NCI-H2196 treated with DMSO at 0.1 percent for 48 hours (cell line): ENCODE data around the gene CLN6.
"Not testable (repeated sequence)": the region's sequence is repeated elsewhere in the genome, so short reads cannot be mapped to it uniquely, and the experiment has no call there.

Experiments
- DNase-seq: peaks from one replicate; lab custom pipeline; 2025; ENCODE audit not compliant: unreplicated experiment; lab: John Stamatoyannopoulos, UW

Gene CLN6

DNA sequence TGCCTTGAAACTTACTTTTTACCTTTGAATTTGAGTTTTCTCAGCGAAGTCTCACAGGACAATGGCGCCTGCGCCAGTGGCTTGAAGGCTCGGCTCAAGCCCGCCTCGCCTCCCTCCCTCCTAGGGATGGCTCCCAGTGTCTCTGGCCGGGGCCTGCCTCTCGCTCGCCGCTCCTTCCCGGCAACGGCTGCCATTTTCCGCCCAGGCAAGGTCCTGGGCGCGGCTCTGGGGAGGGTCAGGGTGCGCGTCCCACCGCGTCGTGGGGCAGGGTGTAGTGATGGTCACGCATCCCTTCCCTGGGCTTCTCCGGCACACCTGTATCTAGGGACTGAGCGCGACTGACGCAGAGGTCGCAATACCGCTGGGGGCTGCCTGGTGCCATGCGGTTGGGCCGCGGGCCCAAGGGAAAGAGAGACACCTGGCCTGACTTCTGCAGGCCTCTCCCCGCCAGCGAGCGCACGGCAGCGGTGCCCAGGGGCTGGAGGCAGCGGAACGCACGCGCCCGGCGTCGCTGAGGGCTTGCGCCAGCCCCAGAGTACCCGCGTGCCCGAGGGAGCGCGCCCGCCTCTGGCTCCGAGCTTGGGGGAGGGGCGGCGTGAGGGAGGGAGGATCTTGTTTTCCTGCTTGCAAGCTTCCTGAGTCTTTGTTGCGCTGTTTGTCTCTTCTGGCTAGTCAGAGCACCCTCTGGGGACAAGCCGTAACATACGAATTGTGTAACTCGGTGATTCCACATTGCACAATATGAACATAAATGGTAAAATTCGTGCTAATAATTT lies 27.3 kb upstream of the CLN6 start:
- no peak for DNase-seq

DNA sequence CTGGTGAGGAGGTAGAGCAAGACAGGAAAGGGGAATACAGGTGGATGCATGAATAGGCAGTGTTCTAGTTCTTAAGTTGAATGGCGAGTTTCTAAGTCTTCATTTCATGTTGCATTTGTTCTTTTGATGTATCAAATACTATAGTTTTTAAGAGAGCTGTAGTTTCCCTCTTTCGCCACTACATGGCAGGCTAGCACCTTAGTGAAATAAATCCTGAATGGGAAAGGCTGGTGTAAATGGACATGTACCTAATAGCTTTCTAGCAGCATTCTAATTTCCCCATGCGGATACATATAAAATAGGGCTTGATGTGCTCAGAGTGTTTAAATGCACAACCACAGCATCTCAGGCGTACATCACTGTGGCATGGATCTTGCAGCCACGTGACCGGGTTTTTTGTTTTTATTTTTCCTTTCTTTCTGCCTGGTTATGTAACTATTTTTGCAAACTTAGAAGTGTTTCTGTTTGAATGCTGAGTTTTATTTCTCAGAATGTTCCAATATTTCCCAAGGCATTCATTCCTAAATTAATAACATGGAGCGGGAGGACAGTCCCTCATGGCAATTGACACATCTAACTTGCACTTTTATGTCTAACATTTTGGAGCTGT lies 23.5 kb upstream of the CLN6 start:
- DNase-seq = peak; percentile 37

- DNase-seq = no peak
These were observed 19.7 kb upstream of the CLN6 start for GRCh38 chr15:68249058-68249713.

DNA sequence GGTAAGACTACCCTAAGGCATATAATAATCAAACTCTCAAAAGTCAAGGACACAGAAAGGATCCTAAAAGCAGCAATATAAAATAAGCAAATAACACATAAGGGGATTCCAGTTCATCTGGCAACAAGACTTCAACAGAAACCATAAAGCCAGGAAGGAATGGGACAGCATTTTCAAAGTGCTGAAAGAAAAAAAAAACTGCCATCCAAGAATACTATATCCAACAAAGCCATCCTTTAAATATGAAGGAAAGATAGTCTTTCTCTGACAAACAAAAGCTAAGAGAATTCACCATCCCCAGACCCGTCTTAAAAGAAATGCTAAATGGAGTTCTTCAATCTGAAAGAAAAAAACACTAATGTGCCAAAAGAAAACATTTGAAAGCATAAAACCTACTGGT lies 14.7 kb upstream of the CLN6 start:
- no peak for DNase-seq

DNA sequence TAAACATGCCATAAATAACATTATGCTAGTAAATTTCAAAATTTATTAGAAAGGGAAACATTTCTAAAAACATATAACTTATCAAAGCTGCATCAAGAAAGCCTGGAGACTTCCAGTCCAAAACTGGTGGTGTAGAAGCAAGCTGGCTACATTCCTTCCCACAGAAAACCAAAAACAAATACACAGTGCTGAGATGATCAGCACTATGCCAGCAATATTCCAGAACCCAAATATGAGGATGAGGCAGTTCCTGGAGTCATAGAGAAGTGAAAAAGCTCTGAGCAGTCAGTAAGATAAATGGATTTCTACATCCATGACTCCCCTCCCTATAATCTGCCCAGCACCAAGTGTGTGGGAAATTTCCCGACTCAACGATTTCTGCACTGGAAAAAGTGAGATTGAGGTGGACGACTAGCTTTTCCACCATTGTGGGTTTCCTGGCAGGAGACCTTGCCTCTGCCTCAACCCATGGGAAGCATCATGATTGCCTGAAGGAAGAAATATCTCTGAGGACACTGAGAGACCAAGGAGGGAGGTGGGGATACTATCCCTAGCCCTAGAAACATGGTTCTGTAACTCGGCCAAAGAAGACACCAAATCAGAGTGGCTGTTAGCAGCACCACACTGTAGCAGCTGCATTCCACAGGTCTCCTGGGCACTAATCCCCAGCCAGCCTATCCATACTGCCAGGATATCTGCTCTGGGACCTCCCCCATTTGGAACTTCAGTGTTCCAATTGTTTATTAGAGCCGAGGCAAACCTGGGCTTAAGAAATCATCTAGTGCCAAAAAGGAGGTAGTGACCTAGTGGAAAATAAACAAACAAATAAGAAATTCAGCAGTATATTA lies 11.8 kb upstream of the CLN6 start:
- DNase-seq = no peak

- DNase-seq = no peak
These were observed 9.5 kb upstream of the CLN6 start for GRCh38 chr15:68239025-68239424.

- DNase-seq = no peak
These were observed 5.5 kb upstream of the CLN6 start for GRCh38 chr15:68235022-68235421.

GRCh38 chr15:68234520-68234919 lies 5.0 kb upstream of the CLN6 start:
- DNase-seq = not testable (repeated sequence)

DNA sequence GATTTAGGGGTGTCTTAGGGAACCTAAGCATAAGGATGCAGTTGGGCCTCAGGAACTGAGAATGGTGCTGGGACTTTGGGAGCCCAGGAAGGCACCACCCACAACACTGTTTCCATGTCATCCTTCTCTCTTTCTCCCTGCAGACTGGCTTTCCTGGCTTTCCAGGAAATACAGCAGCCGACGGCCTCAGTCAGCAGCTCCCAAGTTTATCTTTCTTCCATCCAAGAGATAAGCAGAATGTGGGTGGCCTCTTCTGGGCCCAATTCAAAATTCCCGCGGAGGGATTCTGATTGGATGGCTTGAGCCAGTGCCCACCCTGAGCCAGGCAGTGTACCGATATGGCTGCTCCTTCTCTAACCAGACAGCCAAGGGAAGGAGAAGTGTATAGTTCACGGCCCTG lies 4.5 kb upstream of the CLN6 start:
- no peak for DNase-seq

DNA sequence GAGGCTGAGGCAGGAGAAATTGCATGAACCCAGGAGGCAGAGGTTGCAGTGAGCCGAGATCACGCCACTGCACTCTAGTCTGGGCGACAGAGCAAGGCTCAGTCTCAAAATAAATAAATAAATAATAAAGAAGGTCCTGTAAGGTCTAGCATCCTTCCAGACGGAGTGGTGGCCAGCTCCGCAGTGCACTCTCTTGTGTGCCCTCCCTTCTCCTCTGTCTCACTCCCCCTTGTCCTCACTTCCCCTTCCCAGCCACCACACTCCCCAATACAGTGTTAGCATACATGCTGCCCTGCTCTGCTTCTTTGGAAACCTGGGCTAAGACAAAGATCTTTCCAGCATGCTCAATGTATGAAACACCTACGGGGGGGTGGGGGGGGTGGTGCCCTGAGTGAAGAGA lies 3.4 kb upstream of the CLN6 start:
- no peak for DNase-seq

GRCh38 chr15:68232449-68232848 lies 2.9 kb upstream of the CLN6 start:
- DNase-seq = no peak

GRCh38 chr15:68231102-68231818 lies 1.7 kb upstream of the CLN6 start:
- no peak for DNase-seq

GRCh38 chr15:68230157-68231100 lies 901 bp upstream of the CLN6 start:
- DNase-seq = no peak

- DNase-seq = no peak
These were observed 550 bp downstream of the CLN6 start for GRCh38 chr15:68228971-68229385.

- DNase-seq = no peak
These were observed 1.2 kb downstream of the CLN6 start for GRCh38 chr15:68228143-68228970.

- no peak for DNase-seq
These were observed 1.8 kb downstream of the CLN6 start for GRCh38 chr15:68227643-68228142.

DNA sequence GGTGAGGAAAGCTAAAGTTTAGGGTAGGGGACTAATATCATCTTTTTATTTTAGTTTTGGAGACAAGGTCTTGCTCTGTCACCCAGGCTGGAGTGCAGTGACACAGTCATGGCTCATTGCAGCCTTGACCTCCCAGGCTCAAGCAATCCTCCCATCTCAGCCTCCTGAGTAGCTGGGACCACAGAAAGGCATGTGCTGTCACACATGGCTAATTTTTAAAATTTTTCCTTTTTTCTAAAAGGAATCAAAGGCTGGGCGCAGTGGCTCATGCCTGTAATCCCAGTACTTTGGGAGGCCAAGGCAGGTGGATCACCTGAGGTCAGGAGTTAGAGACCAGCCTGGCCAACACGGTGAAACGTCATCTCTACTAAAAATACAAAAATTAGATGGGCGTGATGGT lies 4.1 kb downstream of the CLN6 start:
- not testable (repeated sequence) for DNase-seq

DNA sequence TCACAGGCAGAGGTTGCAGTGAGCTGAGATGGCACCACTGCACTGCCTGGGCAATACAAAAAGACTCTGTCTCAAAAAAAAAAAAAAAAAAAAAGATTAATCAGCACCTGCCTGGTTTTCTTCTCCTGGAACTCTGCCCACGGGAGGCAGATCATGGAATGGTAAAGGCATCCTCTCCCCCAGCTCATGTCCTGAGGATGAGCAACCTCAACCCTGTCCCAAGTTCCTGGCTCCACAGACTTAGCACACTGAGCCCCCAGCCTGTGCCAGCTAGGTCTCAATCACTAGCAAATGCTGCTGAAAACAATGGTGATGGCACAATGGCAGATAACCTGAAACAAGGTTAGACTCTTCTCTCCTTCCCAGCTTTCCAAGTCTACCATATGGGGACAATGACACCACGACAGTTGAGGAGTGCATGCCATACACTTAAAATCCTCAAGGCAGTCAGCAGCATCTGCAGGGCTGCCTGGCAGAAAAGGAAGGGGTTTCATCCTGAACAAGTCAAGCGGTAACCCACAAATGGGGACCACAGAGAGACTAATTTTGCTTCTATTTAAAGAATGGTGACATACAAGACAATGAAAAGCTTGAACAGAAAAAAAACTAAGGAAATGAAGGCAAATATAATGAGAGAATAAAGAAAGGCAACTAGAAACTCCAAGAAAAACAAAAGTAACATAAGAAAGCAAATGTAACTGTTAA lies 4.8 kb downstream of the CLN6 start:
- DNase-seq = no peak
